Spleen (tissue), 7 donors: ENCODE data around the gene TMC7.

Source experiments
- POLR2A ChIP-seq, 3 donors: fragments of 450-650 bp; IDR thresholded peaks; one replicate each; pipeline ENCODE4 v1.5.1; 2017; ENCODE audit warnings: antibody characterized with exemption in 3 of 3, mild to moderate bottlenecking in 1 of 3
- TF ChIP-seq, protein P1 (sequence below), 11 experiments: fragments of 200-600 bp in 7 of 11; fragments of 450-650 bp in 4 of 11; sonication (generic) in 4 of 11; IDR thresholded peaks in 8 of 11; conservative IDR thresholded peaks in 3 of 11; 1 replicate in 7 of 11; 2 replicates in 4 of 11; pipeline versions ENCODE4 v1.4.0 to v1.8.0; 2016 to 2021; ENCODE audit warnings: antibody characterized with exemption in 11 of 11, inconsistent platforms in 4 of 11, mild to moderate bottlenecking in 1 of 11
- donor health status: DM: no; HTN: no; CAD: no; lungs with moderate emphysema.
- donor health status: DM: no; HTN: no; CAD: no.
- donor health status: DM: no; HTN: no; CAD: no.

DNA sequence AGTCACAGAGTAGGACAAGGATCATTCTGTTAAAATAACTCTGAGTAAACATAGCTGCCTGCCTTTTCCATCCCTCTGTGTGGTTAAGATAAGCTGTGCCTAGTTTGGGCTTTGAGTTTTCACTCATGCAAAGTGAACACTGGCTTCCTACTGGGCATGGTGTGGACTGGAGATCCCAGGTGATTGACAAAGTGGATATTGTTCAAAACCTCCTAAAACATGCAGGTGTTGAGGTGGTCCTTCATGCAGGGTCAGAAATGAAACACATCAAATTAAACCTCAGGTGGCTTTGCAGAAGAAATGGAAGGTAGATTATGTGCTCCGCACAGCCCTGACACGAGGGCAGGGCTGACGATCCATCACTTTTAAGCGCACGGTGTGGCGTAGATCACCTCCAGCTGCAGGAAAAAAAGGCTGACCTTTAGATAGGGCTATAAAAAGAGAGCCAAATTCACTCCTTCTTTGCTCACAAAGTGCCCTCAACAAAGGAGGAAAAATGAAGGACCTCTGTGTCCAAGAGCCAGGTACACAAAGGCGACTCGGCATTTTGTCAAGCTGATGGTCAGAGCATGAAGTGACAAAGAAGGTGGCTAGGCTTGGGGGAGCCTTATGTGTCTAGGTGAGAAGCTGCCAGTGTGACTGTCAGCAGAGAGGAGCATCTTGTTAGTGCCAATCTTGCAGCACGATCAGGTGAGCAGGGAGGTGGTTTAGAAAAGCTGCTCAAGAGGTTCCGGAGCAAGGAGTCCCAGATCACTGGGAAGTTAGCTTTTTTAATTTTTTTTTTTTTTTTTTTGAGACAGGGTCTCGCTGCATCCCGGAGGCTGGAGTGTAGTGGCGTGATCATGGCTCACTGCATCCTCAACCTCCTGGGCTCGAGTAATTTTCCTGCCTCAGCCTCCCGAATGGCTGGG, 110.2 kb downstream of the TMC7 start:
- no peak for TF ChIP-seq POLR2A (IDR thresholded peaks at IDR 0.05)
- TF ChIP-seq, protein P1, sequence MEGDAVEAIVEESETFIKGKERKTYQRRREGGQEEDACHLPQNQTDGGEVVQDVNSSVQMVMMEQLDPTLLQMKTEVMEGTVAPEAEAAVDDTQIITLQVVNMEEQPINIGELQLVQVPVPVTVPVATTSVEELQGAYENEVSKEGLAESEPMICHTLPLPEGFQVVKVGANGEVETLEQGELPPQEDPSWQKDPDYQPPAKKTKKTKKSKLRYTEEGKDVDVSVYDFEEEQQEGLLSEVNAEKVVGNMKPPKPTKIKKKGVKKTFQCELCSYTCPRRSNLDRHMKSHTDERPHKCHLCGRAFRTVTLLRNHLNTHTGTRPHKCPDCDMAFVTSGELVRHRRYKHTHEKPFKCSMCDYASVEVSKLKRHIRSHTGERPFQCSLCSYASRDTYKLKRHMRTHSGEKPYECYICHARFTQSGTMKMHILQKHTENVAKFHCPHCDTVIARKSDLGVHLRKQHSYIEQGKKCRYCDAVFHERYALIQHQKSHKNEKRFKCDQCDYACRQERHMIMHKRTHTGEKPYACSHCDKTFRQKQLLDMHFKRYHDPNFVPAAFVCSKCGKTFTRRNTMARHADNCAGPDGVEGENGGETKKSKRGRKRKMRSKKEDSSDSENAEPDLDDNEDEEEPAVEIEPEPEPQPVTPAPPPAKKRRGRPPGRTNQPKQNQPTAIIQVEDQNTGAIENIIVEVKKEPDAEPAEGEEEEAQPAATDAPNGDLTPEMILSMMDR (IDR thresholded peaks at IDR 0.05 in 8 of 11, conservative IDR thresholded peaks at IDR 0.05 in 3 of 11), result no peak
